HG03108 (cell line): Measurements from ENCODE around the gene PIGX.
"Not testable (repeated sequence)": the region's sequence is repeated elsewhere in the genome, so short reads cannot be mapped to it uniquely, and the experiment has no call there.

Source experiments
- ATAC-seq: cut with Tn5 transposase; IDR thresholded peaks from one replicate; pipeline ENCODE4 v1.9.1; 2021; ENCODE audit warnings: moderate library complexity; ENCODE audit not compliant: unreplicated experiment

The PIGX gene

DNA sequence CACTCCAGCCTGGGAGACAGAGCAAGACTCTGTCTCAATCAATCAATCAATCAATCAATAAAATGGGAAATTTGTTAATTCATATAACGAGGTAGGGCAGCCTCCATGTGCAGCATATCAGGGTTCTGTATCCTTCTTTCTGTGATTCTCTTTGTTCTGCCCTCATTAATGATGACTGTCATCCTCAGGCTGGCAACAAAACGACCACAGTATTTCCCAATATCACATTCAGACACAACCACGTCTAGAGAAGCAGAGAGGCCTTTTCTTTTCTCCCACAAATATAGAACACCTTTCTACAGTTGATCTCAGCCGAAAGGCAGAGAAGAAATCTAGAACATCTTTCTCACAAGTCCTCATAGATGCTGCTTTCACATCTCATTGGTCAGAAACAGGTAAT, 11.4 kb upstream of the PIGX start:
- ATAC-seq: no peak

DNA sequence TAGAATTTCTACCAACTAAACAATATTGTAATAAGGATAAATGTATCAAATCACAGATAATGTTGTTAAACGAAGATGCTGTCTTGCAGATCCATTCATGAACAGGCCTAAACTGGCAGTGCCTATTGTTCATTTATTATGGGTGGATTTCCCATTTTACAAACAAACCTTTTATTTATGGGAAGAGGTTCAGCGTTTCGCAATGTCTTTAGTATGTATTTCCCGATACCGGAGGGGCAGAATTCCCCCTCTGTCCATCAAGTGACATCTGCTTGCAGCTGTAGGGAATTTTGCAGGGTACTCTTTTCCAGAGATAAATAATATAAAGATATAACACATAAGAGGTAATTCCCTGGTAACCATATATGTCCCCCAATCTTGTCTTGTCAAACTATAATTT, 5.8 kb upstream of the PIGX start:
- ATAC-seq: no peak

DNA sequence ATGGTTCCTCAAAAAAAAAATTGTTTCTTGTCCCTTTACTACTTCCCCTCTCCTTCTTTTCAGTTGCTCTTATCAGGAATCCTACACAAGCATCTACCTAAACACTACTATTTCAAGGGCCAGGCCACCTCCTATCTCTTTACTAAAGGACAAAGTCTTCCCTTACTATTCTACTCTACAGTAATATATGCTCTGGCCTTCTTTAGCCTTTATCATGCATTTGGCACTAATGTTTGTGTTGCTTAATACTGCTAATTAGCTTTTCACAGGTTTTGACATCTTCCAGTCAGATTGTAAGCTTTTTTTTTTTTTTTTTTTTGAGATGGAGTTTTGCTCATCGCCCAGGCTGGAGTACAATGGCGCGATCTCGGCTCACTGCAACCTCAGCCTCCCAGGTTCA, 5.4 kb upstream of the PIGX start:
- no peak for ATAC-seq

DNA sequence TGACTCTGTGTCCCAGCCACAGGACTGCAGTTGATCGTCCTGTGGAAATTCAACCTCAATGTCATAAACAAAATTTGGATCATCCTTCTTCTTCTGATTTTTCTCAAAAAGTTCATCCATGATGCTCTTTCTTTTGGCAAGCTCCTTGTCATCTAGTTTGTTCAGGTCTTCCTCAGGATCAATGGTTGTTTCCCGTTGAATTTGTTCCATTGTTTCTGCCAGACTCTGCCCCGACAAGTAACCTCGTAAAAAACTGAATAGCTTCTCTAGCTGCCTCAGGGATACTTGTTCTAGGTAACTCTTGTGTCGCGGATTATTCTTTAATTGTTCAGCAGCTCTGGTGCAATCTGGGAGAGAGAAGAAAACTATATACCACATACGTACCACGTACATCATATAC, 4.6 kb upstream of the PIGX start:
- ATAC-seq: no peak

DNA sequence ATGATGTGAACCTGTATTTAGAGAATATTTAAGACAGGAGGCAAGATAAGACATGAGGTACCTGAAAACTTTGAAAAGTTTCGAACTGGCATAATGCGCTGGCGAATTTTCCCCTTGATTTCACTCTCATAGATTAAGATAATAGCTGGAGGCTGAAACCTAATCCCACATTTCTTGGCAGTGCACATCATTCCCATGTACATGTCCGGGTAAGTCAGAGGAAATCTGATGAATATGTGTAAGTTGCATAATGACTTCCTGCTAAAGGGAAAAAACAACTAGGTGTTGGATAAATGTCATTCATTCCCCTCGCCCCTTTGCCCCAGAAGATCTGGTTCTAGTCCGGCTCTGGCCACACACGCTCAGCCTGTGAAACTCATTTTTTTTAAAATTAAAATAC, 3.7 kb upstream of the PIGX start:
- ATAC-seq: no peak

DNA sequence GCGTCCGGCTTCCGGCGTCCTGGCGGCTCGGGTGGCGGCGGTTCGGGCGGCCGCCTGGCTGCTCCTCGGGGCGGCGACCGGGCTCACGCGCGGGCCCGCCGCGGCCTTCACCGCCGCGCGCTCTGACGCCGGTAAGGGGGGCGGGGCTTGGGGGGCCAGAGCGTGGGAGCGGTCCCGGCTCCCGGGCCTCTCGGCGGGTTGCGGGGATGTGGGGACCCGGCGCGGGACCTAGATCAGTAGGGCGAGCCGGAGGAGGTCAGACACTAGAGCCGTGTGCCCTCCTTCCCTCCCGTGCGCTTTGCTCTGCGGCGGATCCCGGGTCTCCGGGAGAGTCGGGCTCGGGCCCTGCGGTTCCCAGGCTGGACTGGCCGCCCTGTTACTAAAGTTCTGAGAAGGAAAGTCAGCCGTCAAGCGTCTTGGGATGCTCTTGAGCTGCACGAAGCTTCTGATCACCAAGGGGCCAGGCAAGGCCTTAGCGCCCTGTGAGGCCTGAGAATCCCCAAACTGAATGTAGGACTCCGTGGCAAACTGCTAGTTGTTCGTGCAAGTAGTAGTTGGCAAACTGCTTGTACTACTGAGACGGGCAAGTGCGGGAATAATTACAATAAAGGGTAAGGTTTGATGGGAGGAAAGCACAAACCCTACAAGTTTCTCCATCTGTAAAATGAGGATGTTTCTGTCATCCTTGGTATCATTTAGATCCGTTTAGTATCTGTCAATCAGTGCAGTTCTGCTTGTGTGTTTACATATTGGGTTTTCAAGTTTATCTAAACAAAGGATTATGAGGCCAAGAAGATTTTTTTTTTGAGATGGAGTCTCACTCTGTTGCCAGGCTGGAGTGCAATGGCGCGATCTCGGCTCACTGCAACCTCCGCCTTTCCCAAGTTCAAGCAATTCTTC, 587 bp downstream of the PIGX start:
- ATAC-seq: peak; percentile 42

DNA sequence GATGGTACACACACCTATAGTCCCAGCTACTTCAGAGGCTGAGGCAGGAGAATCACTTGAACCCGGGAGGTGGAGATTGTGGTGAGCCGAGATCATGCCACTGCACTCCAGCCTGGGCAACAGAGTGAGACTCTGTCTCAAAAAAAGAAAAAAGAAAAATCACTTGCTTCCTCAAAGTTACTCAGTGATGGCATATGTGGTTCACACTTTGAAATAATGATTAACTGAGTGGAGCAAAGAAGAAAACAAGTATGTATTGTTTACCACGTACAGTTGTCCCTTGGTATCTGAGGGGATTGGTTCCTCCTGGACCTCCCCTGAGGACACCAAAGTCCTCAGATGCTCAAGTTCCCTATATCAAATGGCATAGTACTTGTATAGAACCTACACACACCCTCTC, 5.0 kb downstream of the PIGX start:
- peak; percentile 38 for ATAC-seq

DNA sequence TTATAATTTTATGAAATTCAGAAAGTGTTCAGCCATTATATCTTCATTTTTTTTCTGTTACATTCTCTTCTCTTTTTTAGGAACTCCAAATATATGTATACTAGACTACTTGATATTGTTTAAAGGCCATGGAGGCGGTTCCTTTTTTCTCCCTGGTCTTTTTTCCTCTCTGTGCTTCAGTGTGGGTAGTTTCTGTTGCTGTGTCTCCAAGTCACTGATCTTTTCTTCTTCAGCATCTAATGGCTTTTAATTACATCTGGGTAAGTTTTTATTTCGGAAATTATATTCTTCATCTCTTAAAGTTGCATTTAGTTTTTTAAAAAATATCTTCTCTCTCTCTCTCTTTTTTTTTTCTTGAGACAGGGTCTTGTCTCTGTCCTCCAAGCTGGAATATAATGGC, 8.9 kb downstream of the PIGX start:
- ATAC-seq: no peak

DNA sequence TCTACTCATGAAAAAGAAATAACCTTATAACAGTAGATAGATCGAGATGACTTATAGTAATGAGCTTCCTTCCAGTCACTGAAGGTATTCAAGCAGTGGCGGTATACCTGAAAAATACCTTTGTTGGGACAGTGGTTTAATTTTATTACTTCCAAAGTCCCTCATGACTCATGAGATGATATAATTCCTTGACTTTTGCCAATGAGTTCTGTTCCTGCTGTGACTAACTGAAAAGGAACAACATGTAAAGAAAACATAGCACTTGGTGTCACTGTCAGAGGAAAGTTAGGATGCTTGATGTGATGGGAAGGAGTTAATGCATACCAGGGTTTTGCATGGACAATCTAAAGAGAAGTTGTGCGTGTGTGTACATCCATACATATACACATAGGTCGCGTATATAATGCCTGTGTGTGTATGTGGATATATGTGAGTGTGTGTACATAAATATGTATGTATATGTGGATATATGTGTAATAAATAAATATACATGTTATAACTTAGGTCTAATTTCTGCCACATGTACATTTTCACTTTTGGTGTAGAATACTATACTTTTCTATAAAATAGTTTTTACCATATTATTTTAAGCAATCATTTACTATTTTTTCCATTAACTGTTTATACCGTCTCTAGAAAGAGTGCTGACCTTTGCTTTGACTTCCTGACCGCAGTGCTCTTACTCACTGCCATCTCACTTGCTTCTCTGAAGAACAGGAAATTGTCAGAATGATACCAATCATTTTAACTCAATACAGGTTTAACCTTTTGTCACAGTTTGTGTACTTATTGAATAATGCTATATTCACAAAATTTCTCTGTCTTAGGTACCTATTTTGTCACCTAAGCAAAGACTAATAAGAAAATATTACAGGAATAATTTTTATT, 14.9 kb downstream of the PIGX start:
- ATAC-seq: no peak

DNA sequence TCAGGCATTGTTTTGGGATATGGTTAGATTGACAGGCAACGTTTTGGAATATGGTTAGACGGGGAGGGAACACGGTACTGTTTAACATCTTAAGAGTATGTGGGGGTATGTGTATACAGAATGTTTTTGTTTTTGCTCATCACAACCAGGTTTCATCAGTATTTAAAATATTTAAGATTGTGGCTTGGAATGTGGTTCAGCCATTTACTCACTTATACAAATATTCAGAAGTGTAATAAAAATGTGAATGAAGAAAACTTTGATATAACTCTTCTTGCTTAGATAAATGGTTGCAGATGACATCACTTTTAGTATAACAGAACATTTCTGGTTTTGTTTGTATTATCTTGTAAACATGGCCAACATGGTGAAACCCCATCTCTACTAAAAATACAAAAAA, 23.6 kb downstream of the PIGX start:
- ATAC-seq: no peak

DNA sequence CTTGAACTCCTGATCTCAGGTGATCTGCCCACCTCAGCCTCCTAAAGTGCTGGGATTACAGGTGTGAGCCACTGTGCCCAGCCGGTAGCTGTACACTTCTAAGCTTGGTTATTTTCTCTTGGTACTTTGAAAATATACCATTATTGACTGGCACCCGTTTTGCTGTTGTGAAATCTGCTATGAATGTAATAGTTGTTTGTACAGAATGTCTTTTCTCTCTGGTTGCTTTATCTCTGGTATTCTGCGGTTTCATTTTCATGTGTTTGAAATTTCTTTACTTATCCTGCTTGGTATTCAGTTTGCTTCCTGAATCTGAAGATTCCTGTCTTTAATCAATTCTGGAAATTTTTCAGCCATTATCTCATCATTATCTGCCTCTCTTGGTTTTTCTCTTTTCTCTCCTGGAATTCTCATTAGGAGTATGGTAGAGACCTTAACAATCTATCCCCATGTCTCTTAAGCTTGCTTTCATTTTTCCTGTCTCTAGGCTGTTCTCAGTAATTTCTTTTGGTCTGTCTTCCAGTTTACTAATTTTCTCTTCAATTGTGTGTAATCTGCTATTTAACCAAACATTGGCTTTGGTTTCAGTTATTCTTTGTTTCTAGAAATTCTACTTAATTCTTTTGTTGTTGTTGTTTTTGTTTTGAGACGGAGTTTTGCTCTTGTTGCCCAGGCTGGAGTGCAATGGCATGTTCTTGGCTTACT, 24.6 kb downstream of the PIGX start:
- no peak for ATAC-seq

DNA sequence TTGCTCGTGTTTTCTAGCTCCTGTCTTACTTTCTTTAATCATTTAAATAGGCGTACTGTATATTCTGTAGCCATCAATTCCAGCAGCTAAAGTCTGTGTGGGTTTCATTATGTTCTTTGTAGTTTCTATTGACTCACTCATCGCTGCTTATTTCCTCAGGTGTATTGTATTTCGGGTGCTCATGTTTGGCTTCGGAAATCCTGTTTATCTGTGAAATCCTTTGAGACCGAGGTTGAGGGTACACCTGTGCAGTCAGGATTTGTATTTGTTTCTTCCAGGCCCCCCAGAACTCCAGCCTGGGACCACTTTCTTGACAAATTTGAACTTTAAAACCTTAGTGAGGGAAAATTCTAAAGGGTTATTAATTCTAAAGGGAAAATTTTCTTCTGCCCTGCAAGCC, 25.5 kb downstream of the PIGX start:
- ATAC-seq: no peak

DNA sequence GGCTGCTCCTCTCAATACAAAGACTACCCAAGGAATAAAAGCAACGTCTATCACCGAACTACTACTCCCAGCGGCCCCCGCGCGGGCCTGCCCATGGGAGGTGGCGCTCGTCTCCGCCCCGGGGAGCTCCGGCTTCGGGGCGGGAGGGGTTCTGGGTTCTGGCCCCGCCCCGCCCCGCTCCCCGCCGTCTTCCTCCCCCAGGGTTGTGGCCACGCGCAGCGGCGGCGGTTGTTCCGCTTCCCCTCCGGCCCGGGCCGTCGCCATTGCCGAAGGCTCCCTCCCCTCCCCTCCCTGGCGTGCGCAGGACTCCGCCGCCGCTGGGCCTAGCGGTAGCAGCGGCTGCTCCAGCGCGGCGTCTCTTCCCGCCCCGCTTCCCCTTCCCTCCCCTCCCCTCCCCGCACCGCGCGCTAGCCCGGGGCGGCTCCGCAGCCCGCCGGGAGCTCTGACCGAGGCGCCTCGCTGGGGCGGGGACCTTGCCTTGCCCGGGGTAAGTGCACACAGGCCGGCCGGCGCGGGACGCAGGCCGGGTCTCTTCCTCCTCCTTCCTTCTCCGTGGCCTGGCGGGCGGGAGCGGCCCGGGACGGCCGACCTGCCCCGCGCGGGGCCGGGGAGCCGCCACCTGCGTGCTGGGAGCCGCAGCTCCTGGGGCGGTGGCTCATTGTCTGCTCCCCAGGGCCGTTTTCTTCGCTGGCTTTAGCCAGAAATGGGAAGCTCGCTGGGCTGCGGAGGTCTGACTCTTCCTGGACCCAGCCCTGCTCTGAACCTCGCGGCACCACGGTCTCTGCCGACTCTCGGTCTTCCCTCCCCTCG, 27.7 kb downstream of the PIGX start, which contains the start of gene PAK2:
TSS of gene PAK2 (plus strand) at position 187 of the 810 bp plus-strand sequence. CDS start 42,790 bp downstream, outside the sequence.
- peak; percentile 92 for ATAC-seq

DNA sequence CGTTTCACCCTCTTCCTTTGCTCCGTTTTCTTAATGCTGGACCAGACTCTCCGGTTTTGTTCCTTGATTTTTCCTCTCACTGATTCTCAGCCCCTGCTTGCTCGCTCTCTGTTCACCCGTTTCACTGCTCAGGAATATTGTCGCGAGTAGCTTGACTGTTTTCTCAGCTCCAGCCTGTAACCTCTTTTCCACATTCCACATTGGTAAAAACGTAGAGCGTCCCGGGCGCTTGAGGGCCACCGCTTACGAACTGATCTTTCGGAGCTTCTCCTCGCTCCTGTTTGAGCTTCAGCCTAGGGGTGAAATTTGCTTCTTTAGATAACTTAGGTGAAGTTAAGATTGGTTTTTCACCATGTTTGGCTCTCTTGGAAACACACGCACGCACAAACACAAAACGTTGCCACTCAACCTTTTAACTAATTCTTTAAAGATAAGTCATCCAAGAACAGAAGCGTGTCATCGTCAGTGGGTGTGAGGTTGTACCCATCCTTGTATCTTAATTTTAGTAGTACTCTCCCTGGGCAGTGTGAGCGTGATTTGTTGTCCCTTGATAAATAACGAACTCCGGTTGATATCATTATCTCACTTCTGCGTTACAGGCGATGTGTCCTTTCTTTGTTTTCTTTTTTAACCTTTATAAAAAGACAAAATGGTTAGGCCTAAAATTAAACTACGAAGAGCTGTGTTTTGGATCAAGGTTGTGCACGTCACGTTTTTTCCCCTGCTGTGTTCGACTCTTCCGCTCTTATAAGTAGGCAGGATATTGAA, 28.5 kb downstream of the PIGX start:
- peak; percentile 1 for ATAC-seq

DNA sequence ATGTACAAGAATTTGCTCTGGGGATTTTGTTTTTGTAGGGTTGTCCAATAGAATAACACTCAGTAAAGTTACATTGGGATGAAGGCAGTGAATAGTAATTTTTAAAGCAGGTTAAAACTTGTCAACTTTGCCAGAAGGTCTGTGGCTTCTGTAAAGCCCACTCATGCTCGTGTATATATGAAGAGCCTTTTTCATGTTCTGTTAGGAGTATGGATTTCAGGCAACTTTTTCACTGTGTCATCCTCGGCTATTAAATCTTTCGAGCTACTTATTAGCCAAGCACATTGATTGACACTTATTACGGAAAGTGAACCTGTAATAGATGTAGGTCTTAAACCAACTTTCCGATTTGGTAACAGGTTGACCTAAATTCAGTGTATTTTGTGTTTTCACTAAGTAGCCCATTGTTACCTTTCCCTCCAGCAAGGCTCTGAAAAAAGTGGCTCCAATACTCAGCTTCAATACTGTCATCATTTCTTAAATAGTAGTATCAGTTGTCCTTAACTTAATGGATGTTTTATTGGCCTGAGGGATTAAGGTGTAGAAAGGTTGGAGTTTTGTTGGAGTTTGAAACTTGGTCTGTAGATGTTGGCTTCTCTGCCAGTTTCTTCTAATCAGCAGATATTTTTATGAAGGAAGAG, 29.2 kb downstream of the PIGX start:
- ATAC-seq: no peak

DNA sequence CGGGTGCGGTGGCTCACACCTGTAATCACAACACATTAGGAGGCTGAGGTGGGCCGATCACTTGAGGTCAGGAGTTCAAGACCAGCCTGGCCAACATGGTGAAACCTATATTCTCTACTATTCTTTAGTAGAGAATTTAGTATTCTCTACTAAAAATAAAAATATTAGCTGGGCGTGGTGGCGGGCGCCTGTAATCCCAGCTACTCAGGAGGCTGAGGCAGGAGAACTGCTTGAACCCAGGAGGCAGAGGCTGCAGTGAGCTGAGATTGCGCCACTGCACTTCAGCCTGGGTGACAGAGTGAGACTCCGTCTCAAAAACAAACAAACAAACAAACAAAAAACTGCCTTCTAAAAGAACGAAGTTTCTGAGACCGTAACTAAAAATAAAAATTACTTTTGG, 31.4 kb downstream of the PIGX start:
- ATAC-seq: not testable (repeated sequence)

DNA sequence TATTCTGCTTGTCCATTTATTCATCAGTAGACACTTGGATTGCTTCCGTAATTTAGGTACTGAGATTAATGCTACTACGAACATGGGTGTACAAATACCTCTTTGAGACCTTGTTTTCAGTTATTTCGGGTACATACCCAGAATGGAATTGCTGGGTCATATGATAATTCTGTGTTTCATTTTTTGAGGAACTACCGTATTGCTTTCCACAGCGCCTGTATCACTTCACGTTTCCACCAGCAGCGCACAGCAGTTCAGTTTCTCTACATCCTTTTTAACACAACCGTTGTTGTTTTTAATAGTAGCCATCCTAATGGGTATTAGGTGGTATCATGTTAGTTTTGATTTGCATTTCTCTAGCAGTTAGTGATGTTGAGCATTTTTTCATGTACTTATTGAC, 36.9 kb downstream of the PIGX start:
- no peak for ATAC-seq

DNA sequence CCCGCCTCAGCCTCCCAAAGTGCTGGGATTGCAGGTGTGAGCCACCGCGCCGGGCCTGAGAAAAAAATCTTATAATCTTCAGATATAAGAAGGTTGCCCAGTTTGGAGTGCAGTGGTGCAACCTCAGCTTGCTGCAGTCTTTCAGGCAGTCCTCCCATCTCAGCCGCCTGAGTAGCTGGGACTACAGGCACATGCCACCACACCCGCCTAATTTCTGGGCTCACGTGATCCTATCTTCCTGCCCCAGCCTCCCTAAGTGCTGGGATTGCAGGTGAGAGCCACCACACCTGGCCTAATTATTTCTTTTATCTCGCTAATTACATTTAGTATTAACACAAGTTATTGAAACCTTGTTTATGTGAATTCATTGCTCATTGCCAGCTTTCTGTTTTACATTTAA, 41.0 kb downstream of the PIGX start:
- ATAC-seq: no peak
